Activated CD4-positive, alpha-beta T cell treated with anti-CD3 and anti-CD28 coated beads, Interleukin-2, amount 10 ng/mL, durations not matched to agents 24 days and 14 days (primary cell): ENCODE data around the gene TECR. TPM values are rescaled to one million over a fixed set of nuclear protein-coding genes. Genes with fewer than 3 reads are reported as not detected.
A peak's percentile ranks its signal among the peaks of the same experiment; 100 is the strongest.
"Not testable (repeated sequence)": the region's sequence is repeated elsewhere in the genome, so short reads cannot be mapped to it uniquely, and the experiment has no call there.

Experiments used
- DNase-seq: peaks from one replicate; pipeline ENCODE4 v3.0.0; 2022
- H3K27ac Mint-ChIP-seq: one replicate; pipeline ENCODE4 v1.8.0; 2022; ENCODE audit warnings: mild to moderate bottlenecking, mixed read lengths
- H3K27me3 Mint-ChIP-seq: one replicate; pipeline ENCODE4 v1.8.0; 2022; ENCODE audit warnings: mixed read lengths
- H3K36me3 Mint-ChIP-seq: one replicate; pipeline ENCODE4 v1.8.0; 2022; ENCODE audit warnings: low read depth, mild to moderate bottlenecking, mixed read lengths
- H3K4me1 Mint-ChIP-seq: one replicate; pipeline ENCODE4 v1.8.0; 2021; ENCODE audit warnings: mixed read lengths
- H3K4me3 Mint-ChIP-seq: one replicate; pipeline ENCODE4 v1.8.0; 2022; ENCODE audit warnings: mild to moderate bottlenecking, moderate library complexity, mixed read lengths
- H3K9me3 Mint-ChIP-seq: one replicate; pipeline ENCODE4 v1.8.0; 2021; ENCODE audit warnings: mixed read lengths
- intact Hi-C: fragments of 100-400 bp; cut with micrococcal nuclease; formaldehyde crosslinking; loops from one replicate; pipeline ENCODE4 v1.15.1; 2023
- total RNA-seq: library from RNA; stranded (reverse); gene quantifications from 2 replicates; pipeline ENCODE4 v1.2.3, GENCODE V29; 2022

The TECR gene
- total RNA-seq, 1 donor from 2014 or later: 108 TPM

DNA sequence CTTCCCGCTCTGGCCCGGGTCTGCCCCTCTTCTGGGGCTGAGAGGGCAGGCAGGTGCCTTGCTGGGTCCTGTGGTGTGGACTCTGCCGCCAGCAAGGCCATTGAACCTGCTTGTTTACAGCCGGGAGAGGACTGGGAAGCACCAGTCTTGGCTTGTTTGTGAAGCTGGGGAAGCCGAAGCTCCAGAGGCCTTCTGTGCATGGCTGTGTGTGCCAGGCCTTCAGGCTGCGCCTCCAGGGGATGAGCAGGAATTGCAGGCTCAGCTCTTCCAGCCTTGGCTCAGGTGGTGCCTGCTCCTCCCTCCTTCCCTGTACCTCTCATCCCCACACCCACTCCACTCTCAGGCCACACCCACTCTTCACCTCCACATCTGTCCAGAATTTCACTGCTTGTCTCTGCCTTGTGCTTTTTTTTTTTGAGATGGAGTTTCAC lies 25.0 kb downstream of the TECR start:
- no peak overlapping the region for H3K4me3 Mint-ChIP-seq
- H3K36me3 Mint-ChIP-seq: peaks cover 10% of the 10 kb centered on the region
- intact Hi-C loops: no loop called here
- DNase-seq: no peak
- H3K4me1 Mint-ChIP-seq: peaks cover 31% of the 10 kb centered on the region
- H3K27ac Mint-ChIP-seq: no peak overlapping the region
- no peaks in the 10 kb centered on the region for H3K27me3 Mint-ChIP-seq
- no peaks in the 10 kb centered on the region for H3K9me3 Mint-ChIP-seq

- Mint-ChIP-seq H3K4me1 (peaks cover 24% of the 10 kb centered on the region), H3K4me3 (no peak overlapping the region), H3K27ac (no peak overlapping the region), H3K27me3 (no peaks in the 10 kb centered on the region), H3K9me3 (no peaks in the 10 kb centered on the region), H3K36me3 (peaks cover 3% of the 10 kb centered on the region)
- intact Hi-C loops: no loop called here
- no peak for DNase-seq
These were observed 26.7 kb downstream of the TECR start for GRCh38 chr19:14555918-14556661.

- no peak overlapping the region for H3K27ac Mint-ChIP-seq
- DNase-seq: peak; percentile 90
- intact Hi-C loops: no loop called here
- H3K9me3 Mint-ChIP-seq: no peaks in the 10 kb centered on the region
- no peaks in the 10 kb centered on the region for H3K27me3 Mint-ChIP-seq
- H3K36me3 Mint-ChIP-seq: peaks cover 3% of the 10 kb centered on the region
- peaks cover 22% of the 10 kb centered on the region for H3K4me1 Mint-ChIP-seq
- peak overlapping the region; percentile 34 for H3K4me3 Mint-ChIP-seq
These were observed 27.3 kb downstream of the TECR start for GRCh38 chr19:14556662-14557188.

DNA sequence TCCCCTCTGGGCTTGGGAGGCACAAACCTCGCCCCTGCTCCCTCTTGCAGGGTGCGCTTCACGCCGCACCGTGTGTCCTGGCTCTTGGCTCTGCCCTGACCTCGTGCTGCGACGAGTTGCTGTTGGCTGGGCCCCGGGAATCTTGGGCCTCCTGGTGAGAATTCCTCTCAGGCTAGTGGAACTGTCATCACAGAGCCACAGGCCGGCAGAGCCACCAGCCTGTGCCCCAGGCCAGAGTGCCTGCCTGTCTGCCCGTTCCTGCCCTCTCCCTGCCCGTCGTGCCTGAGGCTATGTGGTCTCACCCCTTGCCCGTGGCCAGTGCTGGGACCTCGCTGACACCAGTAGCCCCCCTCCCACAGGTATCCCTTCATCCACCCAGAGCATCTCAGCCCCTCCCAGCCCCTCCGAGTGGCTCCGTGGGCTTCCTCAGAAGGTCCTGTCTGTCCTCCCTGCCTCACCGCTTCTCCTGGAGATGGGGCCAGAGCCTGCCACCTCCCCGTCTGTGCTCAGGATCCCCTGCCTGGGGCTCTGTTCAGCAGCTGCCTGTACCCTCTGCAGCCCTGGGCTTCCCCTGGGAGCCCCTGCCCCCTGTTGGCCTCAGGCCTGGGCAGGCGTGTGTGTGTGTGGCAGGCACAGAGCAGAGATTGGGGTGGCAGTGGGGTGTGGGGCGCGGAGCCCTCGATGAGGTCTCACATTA lies 29.1 kb downstream of the TECR start:
- Mint-ChIP-seq H3K27ac (no peak overlapping the region), H3K27me3 (no peaks in the 10 kb centered on the region), H3K36me3 (peaks cover 7% of the 10 kb centered on the region), H3K4me1 (peaks cover 19% of the 10 kb centered on the region), H3K9me3 (no peaks in the 10 kb centered on the region), H3K4me3 (no peak overlapping the region)
- no peak for DNase-seq
- intact Hi-C loops: no loop called here

DNA sequence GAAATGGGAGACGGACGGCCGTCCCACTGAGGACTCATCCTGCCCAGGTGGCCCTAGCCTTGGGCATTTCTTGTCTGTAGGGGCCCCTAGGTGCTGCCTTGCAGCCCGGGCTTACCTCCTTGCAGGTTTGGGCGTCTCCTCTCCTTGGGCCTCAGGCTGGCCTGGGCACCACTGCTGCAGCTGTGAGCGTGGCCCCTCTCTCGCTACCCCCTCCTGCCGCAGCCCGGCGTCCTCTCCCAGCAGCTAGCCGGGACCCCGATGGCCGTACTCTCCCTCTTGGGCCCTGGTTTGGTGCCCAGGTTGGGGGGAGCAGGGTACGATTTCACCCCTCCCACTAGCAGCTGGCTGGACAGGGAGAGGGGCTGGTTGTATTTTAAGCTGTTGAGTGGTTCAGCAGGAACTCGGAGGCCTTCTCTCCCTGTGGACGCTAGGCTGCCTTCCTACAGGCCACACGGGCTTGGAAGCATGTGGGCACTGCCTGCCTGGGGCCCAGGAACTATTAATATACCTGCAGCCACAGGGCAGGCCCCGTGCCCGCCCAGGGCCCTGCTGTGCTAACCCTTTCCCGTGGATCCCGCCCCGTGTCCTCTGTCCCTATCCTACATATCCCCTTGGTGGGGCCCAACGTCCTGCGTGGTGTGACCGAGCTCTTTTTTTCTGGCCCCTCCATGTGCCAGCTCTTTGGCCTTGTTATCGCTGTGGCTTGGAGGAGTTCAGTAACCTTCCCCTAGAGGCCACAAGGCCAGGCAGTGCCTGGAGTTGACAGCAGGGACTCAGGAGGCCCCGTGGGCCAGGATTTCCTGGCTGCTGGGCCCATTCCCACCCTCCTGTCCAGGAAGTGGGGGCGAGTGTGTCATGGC lies 30.8 kb downstream of the TECR start:
- H3K4me1 Mint-ChIP-seq: peaks cover 17% of the 10 kb centered on the region
- no peaks in the 10 kb centered on the region for H3K27me3 Mint-ChIP-seq
- H3K4me3 Mint-ChIP-seq: no peak overlapping the region
- no peaks in the 10 kb centered on the region for H3K9me3 Mint-ChIP-seq
- DNase-seq: no peak
- peaks cover 9% of the 10 kb centered on the region for H3K36me3 Mint-ChIP-seq
- intact Hi-C loops: no loop called here
- H3K27ac Mint-ChIP-seq: peak overlapping the region; percentile 34

GRCh38 chr19:14560776-14561108 lies 31.3 kb downstream of the TECR start:
- no peaks in the 10 kb centered on the region for H3K9me3 Mint-ChIP-seq
- peaks cover 9% of the 10 kb centered on the region for H3K36me3 Mint-ChIP-seq
- no peak overlapping the region for H3K4me3 Mint-ChIP-seq
- intact Hi-C loops: no loop called here
- peak overlapping the region; percentile 34 for H3K27ac Mint-ChIP-seq
- no peaks in the 10 kb centered on the region for H3K27me3 Mint-ChIP-seq
- DNase-seq: no peak
- H3K4me1 Mint-ChIP-seq: peaks cover 16% of the 10 kb centered on the region

DNA sequence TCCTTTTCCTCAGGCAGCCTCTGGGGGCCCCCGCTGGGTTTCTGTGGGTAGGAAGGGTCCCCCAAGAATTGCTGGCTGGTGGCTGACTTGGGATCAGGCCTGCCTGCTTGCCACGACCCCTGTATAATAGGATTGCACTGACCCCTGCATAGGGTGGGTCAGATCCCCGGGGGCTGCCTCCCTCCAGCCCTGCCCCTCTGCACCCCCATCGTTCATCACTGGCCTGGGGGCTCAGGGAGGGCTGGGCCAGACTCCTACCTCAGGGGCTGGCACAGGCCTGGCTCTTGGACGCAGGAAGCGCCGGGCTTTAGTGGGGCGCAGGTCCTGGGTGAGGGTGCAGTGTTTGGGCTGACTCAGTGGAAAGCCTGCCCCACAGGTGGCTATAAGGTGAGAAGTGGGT lies 31.9 kb downstream of the TECR start:
- Mint-ChIP-seq H3K4me1 (peaks cover 11% of the 10 kb centered on the region), H3K36me3 (peaks cover 10% of the 10 kb centered on the region)

GRCh38 chr19:14561847-14562351 lies 32.5 kb downstream of the TECR start:
- no peaks in the 10 kb centered on the region for H3K27me3 Mint-ChIP-seq
- H3K27ac Mint-ChIP-seq: no peak overlapping the region
- peaks cover 10% of the 10 kb centered on the region for H3K36me3 Mint-ChIP-seq
- no peaks in the 10 kb centered on the region for H3K9me3 Mint-ChIP-seq
- no peak overlapping the region for H3K4me3 Mint-ChIP-seq
- no peak for DNase-seq
- peaks cover 5% of the 10 kb centered on the region for H3K4me1 Mint-ChIP-seq
- intact Hi-C loops: no loop called here

More for the DNA sequence above, 31.9 kb downstream of the TECR start:
- Mint-ChIP-seq H3K27me3 (no peaks in the 10 kb centered on the region), H3K4me3 (no peak overlapping the region), H3K27ac (no peak overlapping the region), H3K9me3 (no peaks in the 10 kb centered on the region)
- no peak for DNase-seq
- intact Hi-C loops: no loop called here

DNA sequence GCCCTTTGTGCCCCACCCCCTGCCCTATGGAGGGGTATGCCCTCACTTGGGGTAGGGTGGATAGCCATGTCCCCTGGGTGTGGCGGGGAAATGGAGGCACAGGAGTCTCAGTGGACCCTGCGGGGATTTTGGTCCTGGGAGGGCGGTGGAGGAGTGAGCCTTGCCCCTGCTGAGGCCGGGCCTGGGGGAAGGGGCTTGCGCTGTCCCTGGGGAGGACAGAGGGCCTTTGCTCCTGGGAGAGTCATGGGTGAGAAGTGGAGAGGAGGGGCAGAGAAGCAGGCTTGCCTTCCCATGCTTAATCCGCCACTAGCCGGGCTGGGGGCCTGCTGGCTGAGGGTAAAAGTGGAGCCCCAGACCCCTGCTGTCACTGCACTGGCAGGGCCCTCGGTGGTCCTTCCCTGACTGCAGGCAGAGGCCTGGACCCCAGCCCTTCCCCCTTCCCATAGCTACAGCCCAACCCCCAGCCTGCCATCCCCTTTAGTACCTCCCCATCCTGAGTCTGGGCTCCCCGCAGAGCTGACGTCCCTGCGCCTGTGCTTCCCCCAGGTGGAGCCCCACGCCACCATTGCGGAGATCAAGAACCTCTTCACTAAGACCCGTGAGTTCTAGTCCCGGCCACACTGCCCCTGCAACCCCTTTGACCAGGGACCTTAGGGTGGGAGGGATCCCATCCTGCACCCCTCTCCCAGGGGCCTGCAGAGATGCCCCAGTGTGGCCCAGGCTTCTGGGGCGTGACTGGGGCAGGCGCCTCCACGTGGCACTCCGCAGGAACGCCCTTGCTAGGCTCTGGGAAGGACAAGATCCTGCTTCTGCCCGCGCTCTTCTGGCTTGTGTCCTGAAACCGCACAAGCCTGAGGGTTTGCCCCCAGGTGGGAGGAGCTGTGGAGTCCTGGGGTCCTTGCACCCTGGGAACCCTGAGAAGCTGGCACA lies 33.5 kb downstream of the TECR start:
- Mint-ChIP-seq H3K27me3 (no peaks in the 10 kb centered on the region), H3K9me3 (no peaks in the 10 kb centered on the region), H3K4me1 (peaks cover 5% of the 10 kb centered on the region), H3K4me3 (no peak overlapping the region), H3K27ac (no peak overlapping the region), H3K36me3 (peaks cover 18% of the 10 kb centered on the region)
- DNase-seq: no peak
- intact Hi-C loops: no loop called here

DNA sequence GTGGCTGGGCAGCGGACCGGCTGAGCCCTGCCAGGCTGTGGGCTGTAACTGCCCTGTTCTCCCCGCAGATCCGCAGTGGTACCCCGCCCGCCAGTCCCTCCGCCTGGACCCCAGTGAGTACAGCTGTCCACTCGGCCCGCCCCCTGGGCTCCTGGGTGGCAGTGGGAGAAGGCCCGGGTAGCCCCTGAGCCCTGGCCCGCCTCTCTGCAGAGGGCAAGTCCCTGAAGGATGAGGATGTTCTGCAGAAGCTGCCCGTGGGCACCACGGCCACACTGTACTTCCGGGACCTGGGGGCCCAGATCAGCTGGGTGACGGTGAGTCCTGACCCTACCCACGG lies 34.2 kb downstream of the TECR start:
- Mint-ChIP-seq H3K27me3 (no peaks in the 10 kb centered on the region), H3K4me1 (peaks cover 8% of the 10 kb centered on the region), H3K27ac (no peak overlapping the region), H3K36me3 (peaks cover 22% of the 10 kb centered on the region), H3K9me3 (no peaks in the 10 kb centered on the region), H3K4me3 (no peak overlapping the region)
- DNase-seq: no peak
- intact Hi-C loops: no loop called here

- H3K4me3 Mint-ChIP-seq: no peak overlapping the region
- H3K4me1 Mint-ChIP-seq: peaks cover 11% of the 10 kb centered on the region
- peaks cover 23% of the 10 kb centered on the region for H3K36me3 Mint-ChIP-seq
- no peaks in the 10 kb centered on the region for H3K27me3 Mint-ChIP-seq
- H3K27ac Mint-ChIP-seq: no peak overlapping the region
- no peaks in the 10 kb centered on the region for H3K9me3 Mint-ChIP-seq
- intact Hi-C loops: no loop called here
- DNase-seq: peak; percentile 75
These were observed 34.7 kb downstream of the TECR start for GRCh38 chr19:14563989-14564651.

GRCh38 chr19:14564652-14565297 lies 35.4 kb downstream of the TECR start:
- not testable (repeated sequence) for H3K27me3 Mint-ChIP-seq

More at GRCh38 chr19:14564652-14565297, 35.4 kb downstream of the TECR start:
- DNase-seq, H3K4me3 Mint-ChIP-seq, H3K9me3 Mint-ChIP-seq, intact Hi-C loops, H3K27ac Mint-ChIP-seq: not testable (repeated sequence)
- Mint-ChIP-seq H3K4me1 (peaks cover 17% of the 10 kb centered on the region), H3K36me3 (peaks cover 23% of the 10 kb centered on the region)
